Measurements from ENCODE around the gene PDAP1.
"Not testable (repeated sequence)": the region's sequence is repeated elsewhere in the genome, so short reads cannot be mapped to it uniquely, and the experiment has no call there.

The PDAP1 gene

GRCh38 chr7:99420986-99421385 is 12.6 kb upstream of the PDAP1 start:
- ChIA-PET CTCF (no interaction called here), POLR2A (interaction anchor here (1.0 to 1.3 kb wide), 2 partner anchors 9 to 11 kb away, joined by 3 to 4 read pairs; no protein-coding TSS in a partner anchor)
- H3K4me3 ChIP-seq (ENCODE audit: low read depth, low read length) = no peak overlapping the region
- TF ChIP-seq CTCF (IDR thresholded peaks at IDR 0.05; ENCODE audit: insufficient read depth, low read length, missing control alignments) = no peak
- DNase-seq (ENCODE audit: low read depth, low spot score) = no peak

GRCh38 chr7:99420213-99420612 is 11.8 kb upstream of the PDAP1 start:
- DNase-seq (ENCODE audit: low read depth, low spot score) = no peak
- CTCF ChIA-PET = no interaction called here
- POLR2A ChIA-PET = interaction anchor here (1.0 to 1.4 kb wide), 3 partner anchors 10 to 12 kb away, joined by 3 to 4 read pairs (median 3); partner anchors contain the start of genes BUD31 and PDAP1
- no peak overlapping the region for H3K4me3 ChIP-seq (ENCODE audit: low read depth, low read length)
- no peak for TF ChIP-seq CTCF (IDR thresholded peaks at IDR 0.05; ENCODE audit: insufficient read depth, low read length, missing control alignments)

GRCh38 chr7:99419323-99420021 is 11.1 kb upstream of the PDAP1 start:
- no peak overlapping the region for H3K4me3 ChIP-seq (ENCODE audit: low read depth, low read length)
- no peak for DNase-seq (ENCODE audit: low read depth, low spot score)
- CTCF ChIA-PET = no interaction called here
- POLR2A ChIA-PET = interaction anchor here (1.3 to 1.4 kb wide), 2 partner anchors 11 kb away, joined by 3 to 4 read pairs; partner anchors contain the start of genes BUD31 and PDAP1
- TF ChIP-seq CTCF (IDR thresholded peaks at IDR 0.05; ENCODE audit: insufficient read depth, low read length, missing control alignments) = no peak

- no peak for TF ChIP-seq CTCF (IDR thresholded peaks at IDR 0.05; ENCODE audit: insufficient read depth, low read length, missing control alignments)
- no peak overlapping the region for H3K4me3 ChIP-seq (ENCODE audit: low read depth, low read length)
- DNase-seq (ENCODE audit: low read depth, low spot score) = no peak
- ChIA-PET POLR2A (no interaction called here), CTCF (interaction anchor here (0.8 kb wide), 1 partner anchor 20 kb away, joined by 3 read pairs; no protein-coding TSS in a partner anchor)
Observed at GRCh38 chr7:99418260-99418659, 9.9 kb upstream of the PDAP1 start.

- POLR2A ChIA-PET = interaction anchor here (0.6 to 0.7 kb wide), 2 partner anchors 28 to 43 kb away, joined by 3 to 5 read pairs; no protein-coding TSS in a partner anchor
- CTCF ChIA-PET = interaction anchor here (1.0 to 1.5 kb wide), 4 partner anchors 8 to 53 kb away, joined by 3 to 5 read pairs (median 5); partner anchors contain the start of gene PDAP1
- peak; percentile 52 for TF ChIP-seq CTCF (IDR thresholded peaks at IDR 0.05; ENCODE audit: insufficient read depth, low read length, missing control alignments)
Observed at GRCh38 chr7:99415513-99416127, 7.2 kb upstream of the PDAP1 start.

GRCh38 chr7:99410635-99411034 is 2.2 kb upstream of the PDAP1 start:
- ChIA-PET POLR2A (no interaction called here), CTCF (no interaction called here)
- no peak for DNase-seq (ENCODE audit: low read depth, low spot score)
- no peak for TF ChIP-seq CTCF (IDR thresholded peaks at IDR 0.05; ENCODE audit: insufficient read depth, low read length, missing control alignments)
- H3K4me3 ChIP-seq (ENCODE audit: low read depth, low read length) = no peak overlapping the region

More at GRCh38 chr7:99415513-99416127, 7.2 kb upstream of the PDAP1 start:
- H3K4me3 ChIP-seq (ENCODE audit: low read depth, low read length); DNase-seq (ENCODE audit: low read depth, low spot score): not testable (repeated sequence)

Measured in AG04449 (cell line).